Muscle of back (tissue), 11 donors: ENCODE measurements around the gene CORIN. TPM values are rescaled to one million over a fixed set of nuclear protein-coding genes. Genes with fewer than 3 reads are reported as not detected.
A peak's percentile ranks its signal among the peaks of the same experiment; 100 is the strongest.
"Not testable (repeated sequence)": the region's sequence is repeated elsewhere in the genome, so short reads cannot be mapped to it uniquely, and the experiment has no call there.

Source experiments
- DNase-seq, 3 donors: peaks; one replicate each; pipeline versions ENCODE4 v3.0.0 to v3.0.0-alpha.2; 2013
- polyA plus RNA-seq, 10 donors: library from polyadenylated mRNA; unstranded; fragments of 120-200 nt; gene quantifications; one replicate each; pipeline ENCODE4 v1.2.1, GENCODE V29; 2013; ENCODE audit not compliant: insufficient read length in 10 of 10

The CORIN gene
- polyA plus RNA-seq, 10 donors = 0.84 to 10.7 (median 1.4) TPM

- DNase-seq = not testable (repeated sequence)
Observed at GRCh38 chr4:47767956-47768355, 69.9 kb downstream of the CORIN start.

DNA sequence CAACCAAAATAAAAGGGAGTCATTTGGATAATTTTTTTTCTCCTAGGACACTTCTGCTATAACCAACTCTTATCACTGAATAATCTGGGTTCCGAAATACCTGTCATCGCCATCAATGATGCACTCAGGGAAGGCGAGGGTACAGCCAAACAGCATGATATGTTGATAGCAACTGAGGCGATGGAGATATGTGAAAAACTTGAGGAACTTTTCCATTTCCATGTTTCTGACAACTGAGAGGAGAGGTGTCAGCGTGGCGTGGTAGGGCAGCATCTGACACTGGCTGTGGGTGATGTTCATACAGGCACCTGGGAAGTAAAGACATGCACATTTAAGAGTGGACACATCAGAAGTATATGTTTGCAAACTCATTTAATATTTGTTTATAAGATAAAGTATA, 74.6 kb downstream of the CORIN start:
- no peak for DNase-seq

- DNase-seq = no peak
Observed at GRCh38 chr4:47762376-47763266, 75.2 kb downstream of the CORIN start.

GRCh38 chr4:47753316-47753715, 84.6 kb downstream of the CORIN start:
- not testable (repeated sequence) for DNase-seq

GRCh38 chr4:47752214-47752613, 85.7 kb downstream of the CORIN start:
- DNase-seq = no peak

DNA sequence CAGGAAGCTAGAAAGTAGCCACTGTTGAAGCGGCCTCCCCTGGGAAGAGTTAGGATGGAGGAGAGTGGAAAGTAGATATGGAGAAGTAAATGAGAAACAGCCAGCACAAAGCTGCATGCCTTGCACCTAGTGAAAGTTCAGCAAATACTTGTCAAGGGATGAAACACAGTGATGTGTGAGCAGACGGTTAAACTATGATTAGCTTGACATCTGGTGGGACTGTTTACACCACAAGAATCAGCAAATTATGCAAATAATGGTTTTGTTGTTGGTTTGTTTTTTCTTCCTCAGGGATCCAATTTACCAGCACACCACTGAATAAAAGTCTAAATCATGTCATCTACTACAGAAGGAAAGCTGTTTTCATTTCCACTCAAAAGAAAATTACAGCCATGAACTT, 87.1 kb downstream of the CORIN start:
- DNase-seq = no peak

DNA sequence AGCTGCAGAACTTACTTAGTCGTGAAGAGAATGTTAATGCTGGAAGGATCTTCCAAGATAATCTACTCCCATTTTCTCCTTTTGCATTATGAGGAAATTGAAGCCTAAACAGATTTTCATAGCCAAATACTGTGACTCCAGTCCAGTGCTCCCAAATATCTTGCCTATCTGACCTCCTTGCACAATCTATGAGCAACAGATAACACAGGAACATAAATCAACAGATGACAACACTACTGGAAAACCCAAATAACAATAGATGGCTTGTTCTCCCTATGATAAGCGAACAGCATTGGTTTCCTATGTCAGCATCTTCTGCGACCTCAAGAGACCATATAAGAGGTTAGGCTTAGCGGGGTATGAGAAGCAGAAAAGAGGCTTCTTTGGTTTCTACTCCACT, 88.0 kb downstream of the CORIN start:
- no peak for DNase-seq

DNA sequence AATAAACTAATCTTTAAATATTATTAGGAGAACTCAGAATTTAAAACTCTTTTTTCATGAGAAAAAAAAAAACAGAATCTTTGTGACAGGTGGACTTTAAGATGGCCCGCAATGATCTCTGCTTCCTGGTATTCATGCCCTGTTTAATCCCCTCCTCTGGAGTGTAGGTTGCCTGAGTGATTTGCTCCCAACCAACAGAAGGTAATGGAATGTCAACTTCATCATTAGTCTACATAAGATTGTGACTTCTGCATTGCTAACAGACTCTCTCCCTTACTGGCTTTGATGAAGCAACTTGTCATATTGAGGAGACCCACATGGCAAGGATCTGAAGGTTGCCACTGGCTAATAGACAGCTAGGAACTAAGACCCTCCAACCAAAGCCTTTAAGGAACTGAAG, 88.8 kb downstream of the CORIN start:
- DNase-seq = no peak

- peak in 1 of 3 donors; percentile 10 for DNase-seq
Observed at GRCh38 chr4:47747846-47748494, 89.9 kb downstream of the CORIN start.

DNA sequence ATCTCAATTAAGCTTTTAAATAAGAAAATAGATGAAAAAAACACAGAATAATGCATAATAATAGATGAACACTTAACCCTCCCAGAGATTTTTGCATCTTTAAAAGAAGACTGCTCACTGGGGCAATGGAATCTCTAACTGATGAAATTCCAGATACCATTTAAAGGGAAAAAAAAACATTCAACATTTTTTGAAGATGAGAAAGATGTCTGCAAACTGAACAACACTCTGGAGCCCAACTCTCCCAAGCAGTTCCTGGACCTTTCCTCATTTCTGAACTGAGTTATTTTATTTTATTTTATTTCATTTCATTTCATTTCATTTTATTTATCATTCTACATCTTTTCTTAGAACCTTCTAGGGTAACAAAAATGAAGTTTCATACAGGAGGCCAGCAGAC, 90.7 kb downstream of the CORIN start:
- DNase-seq = no peak

DNA sequence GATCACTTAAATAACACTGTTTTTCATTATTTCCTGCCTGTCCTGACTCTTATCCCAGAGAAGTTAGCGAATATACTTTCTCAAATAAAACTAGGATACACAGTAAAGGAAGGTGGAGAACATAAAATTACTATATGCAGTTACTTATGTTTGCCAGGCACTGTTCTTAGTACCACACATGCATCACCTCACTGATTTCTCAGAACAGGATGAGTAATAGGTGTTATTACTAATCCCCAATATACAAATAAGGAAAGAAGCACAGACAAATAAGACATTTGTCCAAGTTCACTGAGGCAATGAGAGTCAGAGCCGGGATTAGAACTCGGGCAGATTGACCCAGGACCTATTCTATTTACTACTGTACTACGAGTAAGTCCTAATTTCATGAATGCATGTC, 91.7 kb downstream of the CORIN start:
- DNase-seq = no peak

- DNase-seq = no peak
Observed at GRCh38 chr4:47744843-47745382, 93.0 kb downstream of the CORIN start.

GRCh38 chr4:47744253-47744652, 93.6 kb downstream of the CORIN start:
- DNase-seq = no peak

GRCh38 chr4:47741200-47741599, 96.7 kb downstream of the CORIN start:
- DNase-seq = no peak

GRCh38 chr4:47737326-47737725, 100.5 kb downstream of the CORIN start:
- DNase-seq = no peak

- DNase-seq = no peak
Observed at GRCh38 chr4:47736555-47736954, 101.3 kb downstream of the CORIN start.

DNA sequence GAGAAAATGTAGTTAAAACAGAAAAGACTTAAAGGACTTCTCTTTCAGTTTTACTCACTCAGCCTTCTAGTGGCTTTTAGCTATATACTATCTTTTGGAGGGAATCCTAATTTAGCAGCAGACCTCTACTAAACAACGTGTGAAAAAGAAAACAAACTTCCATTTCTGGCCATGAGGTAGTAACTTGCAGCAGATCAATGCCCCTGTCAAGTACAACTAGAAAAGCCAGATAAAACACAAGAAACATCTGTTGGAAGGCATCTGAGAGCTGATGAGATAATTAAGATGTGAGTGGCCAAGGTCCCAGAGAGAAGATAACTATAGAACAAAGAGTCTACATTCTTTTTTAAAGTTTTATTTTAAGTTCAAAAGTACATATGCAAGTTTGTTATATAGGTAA, 101.7 kb downstream of the CORIN start:
- no peak for DNase-seq

DNA sequence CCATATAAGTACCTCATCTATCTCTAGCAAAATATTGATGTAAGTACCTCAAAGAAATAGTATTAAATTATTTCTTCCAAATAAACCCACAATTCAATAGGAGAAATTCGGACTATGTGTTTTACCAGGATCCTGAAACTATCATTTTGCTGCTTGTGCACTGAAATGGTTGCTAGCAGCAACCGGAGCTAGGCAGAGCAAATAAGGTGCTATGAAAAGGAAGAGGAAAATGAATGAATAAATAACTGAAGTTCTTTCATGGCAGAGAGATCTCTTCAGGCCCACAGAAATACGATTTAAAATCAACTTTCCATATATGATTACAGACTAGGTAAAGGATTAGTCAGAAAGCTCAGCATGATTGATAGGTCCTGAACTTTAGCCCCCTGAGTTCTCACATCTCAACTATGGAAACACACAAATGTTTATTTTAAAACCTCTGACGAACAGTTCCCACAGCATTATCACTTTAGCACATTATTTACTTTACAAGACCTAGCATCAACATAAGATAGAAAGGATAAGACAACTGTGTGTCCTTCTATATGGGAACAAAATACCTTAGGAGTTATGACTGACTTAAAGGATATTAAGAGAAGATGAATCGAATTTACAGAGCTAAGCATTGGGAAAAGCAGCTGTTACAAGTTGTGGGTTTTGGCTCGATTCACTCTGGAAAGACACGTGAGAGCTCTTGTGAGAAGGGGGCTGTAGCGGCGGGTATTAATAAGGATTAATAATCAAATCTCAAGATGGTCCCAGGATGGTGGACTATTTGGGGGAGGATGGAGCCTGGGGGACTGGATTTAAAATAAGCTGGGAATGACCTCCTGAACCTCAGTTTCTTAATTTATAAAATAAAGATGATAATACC, 104.3 kb downstream of the CORIN start:
- peak in 1 of 3 donors; percentile 61 for DNase-seq

- no peak for DNase-seq
Observed at GRCh38 chr4:47731182-47731581, 106.7 kb downstream of the CORIN start.

DNA sequence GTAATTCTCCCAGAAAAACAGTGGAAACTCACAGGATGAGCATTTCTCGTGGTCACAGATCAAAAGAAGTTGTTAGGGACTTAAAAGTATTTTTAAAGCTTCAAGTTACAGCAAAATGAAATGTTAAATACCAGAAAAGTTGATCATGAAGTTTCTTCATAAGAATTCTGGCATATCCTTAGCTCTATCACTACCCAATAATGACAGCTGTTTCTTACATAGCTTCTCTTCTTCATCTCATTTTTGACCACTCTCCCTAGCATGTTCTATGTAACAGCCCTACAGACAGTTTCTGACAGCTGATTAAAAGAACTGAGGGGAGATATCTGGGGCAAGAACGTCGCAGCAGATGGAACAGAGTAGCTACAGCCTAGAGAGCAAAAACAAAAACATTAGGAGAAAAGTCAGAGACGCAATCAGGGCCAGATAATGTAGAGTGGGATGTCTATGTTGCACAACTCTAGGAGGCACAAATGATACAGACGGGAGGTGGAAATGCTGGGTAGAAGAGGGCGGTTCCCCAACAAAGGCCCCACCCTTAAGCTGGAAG, 108.7 kb downstream of the CORIN start:
- DNase-seq = no peak

DNA sequence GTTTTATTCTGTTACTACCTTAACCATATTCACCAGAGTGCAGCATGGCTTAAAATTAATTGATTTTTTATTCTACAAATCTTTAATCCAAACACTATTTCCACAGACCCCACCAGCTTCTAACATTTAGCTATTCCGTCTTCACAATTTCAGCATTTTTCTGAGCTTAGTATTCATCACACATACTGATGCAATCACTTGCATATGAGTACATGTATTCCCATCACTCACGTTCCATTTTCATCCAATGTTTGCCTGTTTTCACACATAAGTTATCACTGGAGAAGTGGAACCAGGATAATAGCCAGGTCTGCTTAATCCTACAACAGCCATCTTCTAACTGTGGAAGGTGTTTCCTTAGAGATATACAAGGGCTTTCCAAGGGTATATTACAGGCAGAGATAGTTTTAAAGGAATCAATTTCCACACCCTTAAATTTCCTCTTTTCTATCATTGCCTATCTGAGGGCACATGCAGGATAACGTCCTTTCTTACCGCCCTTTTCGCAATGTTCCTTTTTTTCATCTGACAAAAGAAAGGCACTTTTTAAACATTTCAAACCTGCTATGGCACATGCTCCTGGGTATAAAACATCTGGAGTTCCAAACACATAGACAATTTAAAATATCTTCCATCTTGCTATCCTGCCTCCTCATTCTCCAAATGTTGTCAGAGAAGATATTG, 115.8 kb downstream of the CORIN start:
- DNase-seq = no peak
